ENCODE measurements around the gene APOL6.

GRCh38 chr22:35662914-35663313 is 14.7 kb downstream of the APOL6 start:
- TF ChIP-seq CTCF (IDR thresholded peaks at IDR 0.05; ENCODE audit: insufficient read depth, low read length) (no peak), POLR2AphosphoS5 (IDR thresholded peaks at IDR 0.05; ENCODE audit: low read depth) (no peak)

Data from HL-60 (cell line).